Mucosa of stomach (tissue), 1 donor: Measurements from ENCODE around the gene DCST2.
"Not testable (repeated sequence)": the region's sequence is repeated elsewhere in the genome, so short reads cannot be mapped to it uniquely, and the experiment has no call there.

ENCODE experiments used
- H3K27me3 ChIP-seq: one replicate; pipeline ENCODE4 v1.7.0; 2013; ENCODE audit warnings: mild to moderate bottlenecking, low read length; ENCODE audit not compliant: control insufficient read depth, insufficient read depth
- H3K36me3 ChIP-seq: one replicate; pipeline ENCODE4 v1.7.0; 2013; ENCODE audit warnings: low read length; ENCODE audit not compliant: control insufficient read depth, insufficient read depth
- H3K4me1 ChIP-seq: one replicate; pipeline ENCODE4 v1.7.0; 2013; ENCODE audit warnings: mild to moderate bottlenecking, low read length; ENCODE audit not compliant: control insufficient read depth, insufficient read depth
- H3K4me3 ChIP-seq: one replicate; pipeline ENCODE4 v1.7.0; 2013; ENCODE audit warnings: low read length
- H3K9ac ChIP-seq: one replicate; pipeline ENCODE4 v1.7.0; 2013; ENCODE audit warnings: mild to moderate bottlenecking, low read length, moderate library complexity
- H3K9me3 ChIP-seq: one replicate; pipeline ENCODE4 v1.7.0; 2013; ENCODE audit warnings: mild to moderate bottlenecking, low read length, moderate library complexity; ENCODE audit not compliant: control insufficient read depth
- donor health status: Pancreatic carcinoma.

The DCST2 gene

DNA sequence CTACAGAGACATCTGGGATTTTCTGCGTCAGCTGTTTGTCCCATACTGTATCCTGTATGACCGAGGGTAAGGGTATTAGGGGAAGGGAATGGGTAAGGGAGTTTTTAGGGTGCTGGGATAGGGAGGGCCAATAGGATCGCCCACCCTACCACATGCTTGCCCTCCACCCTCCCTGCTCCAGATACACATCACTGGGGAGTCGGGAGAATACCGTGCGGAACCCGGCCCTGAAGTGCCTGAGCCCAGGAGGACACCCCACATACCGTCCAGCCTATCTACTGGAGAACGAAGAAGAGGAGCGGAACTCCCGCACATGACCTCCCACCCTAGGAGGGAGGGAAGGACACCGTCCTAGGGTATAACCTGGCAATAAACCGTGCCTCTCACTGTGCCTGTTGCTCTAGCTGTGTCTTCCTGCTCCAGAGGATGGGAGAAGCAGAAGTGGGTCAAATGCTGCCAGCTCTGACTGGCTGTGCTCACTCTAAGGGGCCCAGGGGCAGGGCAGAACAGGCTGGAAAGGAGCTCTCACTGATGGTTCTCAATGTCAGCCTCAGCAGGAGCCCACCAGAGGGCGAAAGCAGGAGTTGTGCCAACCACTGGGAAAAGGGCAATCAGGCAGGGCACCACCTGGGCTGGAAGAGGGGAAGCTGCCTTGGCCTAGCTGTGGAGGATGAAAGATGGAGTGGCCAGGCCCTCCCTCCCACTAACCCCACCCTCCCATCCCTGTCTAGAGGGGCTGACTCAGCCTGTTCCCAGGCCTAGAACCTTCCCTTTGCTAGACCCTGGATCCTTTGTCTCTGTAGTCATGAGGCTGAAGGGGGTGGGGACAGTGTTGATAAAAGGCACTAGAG, 40.6 kb downstream of the DCST2 start:
- Histone ChIP-seq H3K9ac (peak overlapping the region; percentile 22), H3K4me1 (peaks cover 17% of the 10 kb centered on the region), H3K36me3 (no peaks in the 10 kb centered on the region), H3K9me3 (no peaks in the 10 kb centered on the region), H3K4me3 (no peak overlapping the region), H3K27me3 (no peaks in the 10 kb centered on the region)

DNA sequence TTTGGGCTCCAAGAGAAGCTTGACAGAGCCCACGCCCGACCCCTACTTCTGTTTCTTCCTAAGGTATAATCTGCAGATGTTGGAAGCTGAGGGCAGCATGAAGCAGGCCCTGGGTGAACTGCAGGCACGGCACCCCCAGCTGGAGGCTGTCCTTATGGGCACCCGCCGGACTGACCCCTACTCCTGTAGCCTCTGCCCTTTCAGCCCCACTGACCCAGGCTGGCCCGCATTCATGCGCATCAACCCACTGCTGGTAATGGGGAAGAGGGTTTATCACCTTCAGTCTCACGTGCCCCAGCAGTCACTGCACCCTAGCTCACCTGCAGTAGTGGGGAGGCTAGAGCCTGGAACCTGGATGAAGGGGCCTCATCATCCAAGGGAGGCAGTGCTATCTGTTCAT, 43.3 kb downstream of the DCST2 start:
- H3K36me3 ChIP-seq, result no peaks in the 10 kb centered on the region
- H3K9ac ChIP-seq, result no peak overlapping the region

DNA sequence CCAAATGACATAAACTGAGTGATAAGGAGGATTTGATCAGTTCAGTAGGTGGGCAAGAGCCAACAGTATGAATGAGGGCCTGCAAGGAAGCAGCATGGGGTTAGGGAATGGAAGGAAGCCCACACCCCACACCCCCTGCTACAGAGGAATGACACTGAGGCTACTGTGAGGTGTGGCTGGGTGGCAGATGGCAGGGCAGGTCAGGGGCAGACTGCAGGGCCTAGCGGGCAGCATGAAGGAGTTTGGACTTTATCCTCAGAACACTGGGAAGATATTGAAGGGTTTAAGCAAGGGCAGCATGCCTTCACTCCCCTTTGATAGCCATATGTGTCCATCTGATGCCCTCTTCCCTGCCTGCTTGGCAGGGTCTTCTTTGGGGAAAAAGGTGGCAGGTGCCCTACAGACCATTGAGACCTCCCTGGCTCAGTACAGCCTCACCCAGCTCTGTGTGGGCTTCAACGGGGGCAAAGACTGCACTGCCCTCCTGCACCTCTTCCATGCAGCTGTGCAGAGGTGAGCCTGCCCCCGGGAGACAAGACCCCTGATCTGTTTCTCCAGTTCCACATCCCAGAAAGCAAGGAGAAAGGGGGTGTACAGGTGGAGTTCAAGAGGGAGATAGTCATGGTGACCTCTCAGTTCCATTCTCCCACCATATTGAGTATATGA, 44.3 kb downstream of the DCST2 start:
- H3K27me3 ChIP-seq, result no peaks in the 10 kb centered on the region
- H3K4me3 ChIP-seq, result no peak overlapping the region
- H3K9me3 ChIP-seq, result no peaks in the 10 kb centered on the region
- no peaks in the 10 kb centered on the region for H3K36me3 ChIP-seq
- no peak overlapping the region for H3K9ac ChIP-seq
- H3K4me1 ChIP-seq, result peaks cover 10% of the 10 kb centered on the region

More for the DNA sequence above, 43.3 kb downstream of the DCST2 start:
- Histone ChIP-seq H3K9me3 (no peaks in the 10 kb centered on the region), H3K4me1 (peaks cover 17% of the 10 kb centered on the region), H3K27me3 (no peaks in the 10 kb centered on the region), H3K4me3 (no peak overlapping the region)

DNA sequence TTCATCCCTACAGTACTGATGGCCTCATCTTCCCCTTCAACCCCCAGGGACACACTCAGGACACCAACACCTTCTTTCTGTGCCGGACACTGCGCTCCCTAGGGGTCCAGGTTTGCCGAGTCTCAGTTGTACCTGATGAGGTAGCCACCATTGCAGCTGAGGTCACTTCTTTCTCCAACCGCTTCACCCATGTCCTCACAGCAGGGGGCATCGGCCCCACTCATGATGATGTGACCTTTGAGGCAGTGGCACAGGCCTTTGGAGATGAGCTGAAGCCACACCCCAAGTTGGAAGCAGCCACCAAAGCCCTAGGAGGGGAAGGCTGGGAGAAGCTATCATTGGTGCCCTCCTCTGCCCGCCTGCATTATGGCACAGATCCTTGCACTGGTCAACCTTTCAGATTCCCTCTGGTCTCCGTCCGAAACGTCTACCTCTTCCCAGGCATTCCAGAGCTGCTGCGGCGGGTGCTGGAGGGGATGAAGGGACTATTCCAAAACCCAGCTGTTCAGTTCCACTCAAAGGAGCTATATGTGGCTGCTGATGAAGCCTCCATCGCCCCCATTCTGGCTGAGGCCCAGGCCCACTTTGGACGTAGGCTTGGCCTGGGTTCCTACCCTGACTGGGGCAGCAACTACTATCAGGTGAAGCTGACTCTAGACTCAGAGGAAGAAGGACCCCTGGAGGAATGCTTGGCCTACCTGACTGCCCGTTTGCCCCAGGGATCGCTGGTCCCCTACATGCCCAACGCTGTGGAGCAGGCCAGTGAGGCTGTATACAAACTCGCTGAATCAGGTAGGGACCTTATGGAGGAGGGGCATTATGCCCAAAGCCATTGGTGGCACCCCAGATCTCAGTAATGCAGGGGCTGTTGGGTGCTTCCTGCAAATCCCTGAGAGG, 45.3 kb downstream of the DCST2 start:
- Histone ChIP-seq H3K9me3 (no peaks in the 10 kb centered on the region), H3K9ac (no peak overlapping the region), H3K27me3 (no peaks in the 10 kb centered on the region), H3K4me3 (no peak overlapping the region), H3K4me1 (peaks cover 8% of the 10 kb centered on the region), H3K36me3 (no peaks in the 10 kb centered on the region)

DNA sequence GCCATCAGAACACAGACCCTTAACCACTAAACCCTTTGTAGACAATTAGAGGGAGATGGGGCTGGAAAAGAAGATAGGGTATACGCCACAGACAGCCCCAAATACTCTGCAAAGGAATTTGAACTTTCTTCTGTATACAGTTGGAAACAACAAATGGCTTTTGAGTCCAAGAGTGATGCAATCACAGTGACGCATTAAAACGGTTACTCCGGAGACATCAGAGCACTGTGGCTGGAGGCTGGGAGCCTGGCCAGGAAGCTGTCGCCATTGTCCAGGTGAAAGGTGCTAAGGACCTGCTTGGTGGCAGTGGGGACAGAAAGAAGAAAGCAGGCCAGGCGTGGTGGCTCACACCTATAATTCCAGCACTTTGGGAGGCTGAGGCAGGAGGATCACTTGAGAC, 46.3 kb downstream of the DCST2 start:
- peaks cover 12% of the 10 kb centered on the region for H3K4me1 ChIP-seq
- no peaks in the 10 kb centered on the region for H3K9me3 ChIP-seq
- H3K36me3 ChIP-seq, result no peaks in the 10 kb centered on the region
- no peaks in the 10 kb centered on the region for H3K27me3 ChIP-seq
- no peak overlapping the region for H3K9ac ChIP-seq
- H3K4me3 ChIP-seq, result no peak overlapping the region

DNA sequence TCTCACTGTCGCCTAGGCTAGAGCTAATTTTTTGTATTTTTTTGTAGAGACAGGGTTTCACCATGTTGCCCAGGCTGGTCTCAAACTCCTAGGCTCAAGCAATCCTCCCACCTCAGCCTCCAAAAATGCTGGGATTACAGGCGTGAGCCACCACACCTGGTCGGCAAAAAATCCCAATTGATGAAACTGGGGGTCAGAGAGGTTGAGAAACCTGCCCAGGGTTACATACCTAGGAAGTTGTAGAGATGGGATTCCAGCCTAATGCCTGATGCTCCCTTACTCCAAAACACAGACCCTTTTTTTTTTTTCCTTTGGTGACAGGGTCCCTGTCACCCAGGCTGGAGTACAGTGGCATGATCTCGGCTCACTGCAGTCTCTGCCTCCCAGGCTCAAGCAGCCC, 46.8 kb downstream of the DCST2 start:
- H3K27me3 ChIP-seq, H3K9me3 ChIP-seq, H3K9ac ChIP-seq, H3K4me3 ChIP-seq, H3K36me3 ChIP-seq: not testable (repeated sequence)
- peaks cover 13% of the 10 kb centered on the region for H3K4me1 ChIP-seq

DNA sequence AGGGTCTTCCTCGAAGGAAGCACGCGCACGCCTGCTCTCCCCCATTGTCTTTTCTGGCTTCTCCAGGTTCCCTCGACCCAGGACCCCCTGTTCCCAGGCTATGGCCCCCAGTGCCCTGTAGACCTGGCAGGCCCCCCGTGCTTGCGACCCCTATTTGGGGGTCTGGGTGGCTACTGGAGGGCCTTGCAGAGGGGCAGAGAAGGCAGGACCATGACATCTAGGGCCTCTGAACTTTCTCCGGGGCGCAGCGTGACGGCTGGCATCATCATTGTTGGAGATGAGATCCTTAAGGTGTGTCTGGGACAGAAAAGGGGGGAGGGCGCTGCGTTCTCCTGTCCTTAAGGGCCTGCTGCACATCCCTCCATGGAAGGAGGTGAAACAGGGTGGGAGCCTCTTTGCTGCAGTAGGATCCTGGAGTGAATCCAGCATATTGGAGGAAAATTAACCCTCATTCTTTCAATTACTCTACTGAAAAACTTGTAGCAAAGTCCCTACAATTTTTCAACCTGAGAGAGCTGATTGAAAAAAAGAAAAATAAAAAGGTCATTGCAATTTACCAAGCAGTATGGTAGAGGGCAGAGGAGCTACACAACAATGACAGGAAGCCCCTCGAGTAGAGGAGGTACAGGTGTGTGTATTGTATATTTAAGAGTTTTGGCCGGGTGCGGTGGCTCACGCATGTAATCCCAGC, 49.7 kb downstream of the DCST2 start:
- no peaks in the 10 kb centered on the region for H3K36me3 ChIP-seq
- peak overlapping the region; percentile 82 for H3K9ac ChIP-seq
- H3K9me3 ChIP-seq, result no peaks in the 10 kb centered on the region
- H3K27me3 ChIP-seq, result no peaks in the 10 kb centered on the region
- H3K4me3 ChIP-seq, result peak overlapping the region; percentile 95
- peaks cover 13% of the 10 kb centered on the region for H3K4me1 ChIP-seq

DNA sequence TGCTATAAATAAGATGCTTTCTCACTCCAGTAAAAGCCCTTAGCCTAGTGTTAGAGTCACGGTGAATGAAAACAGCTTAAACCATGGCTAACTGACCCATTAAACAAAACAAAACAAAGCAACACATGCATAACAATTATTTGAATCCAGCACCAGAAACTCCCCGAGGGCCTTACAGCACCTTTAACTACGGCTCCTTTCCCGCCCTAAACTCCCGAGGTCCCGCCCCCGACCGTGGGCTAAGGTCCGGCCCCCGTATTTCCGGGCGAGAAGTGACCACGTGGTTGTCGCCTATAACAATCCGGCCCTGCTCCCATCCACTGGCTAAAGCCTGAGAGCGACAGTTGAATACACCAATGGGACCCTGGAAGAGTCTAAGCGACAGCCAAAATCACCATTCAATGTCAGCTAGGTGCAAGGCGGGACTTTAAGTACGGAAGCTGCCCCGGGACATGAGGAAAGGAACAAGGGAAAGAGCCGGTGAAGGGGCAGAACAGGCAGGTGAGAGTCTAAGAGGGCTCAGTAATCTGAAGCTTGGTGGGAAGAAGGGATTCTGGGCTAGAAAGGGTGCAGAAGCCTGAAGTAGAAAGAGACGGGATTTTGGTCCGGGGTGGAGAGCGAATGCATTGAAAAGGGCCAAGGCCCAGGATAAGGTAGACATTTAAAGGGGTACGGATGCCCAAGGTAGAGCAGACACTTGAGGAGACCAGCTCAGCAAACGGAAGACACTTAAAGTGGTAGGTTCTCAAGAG, 50.5 kb downstream of the DCST2 start, which contains the start of gene FLAD1:
FLAD1 (plus strand) TSS at position 448 of the 752 bp plus-strand sequence. CDS start 351 bp downstream, outside the sequence.
- Histone ChIP-seq H3K9ac (peak within 1 kb of the TSS; percentile 82), H3K4me3 (peak within 1 kb of the TSS; percentile 95)

DNA sequence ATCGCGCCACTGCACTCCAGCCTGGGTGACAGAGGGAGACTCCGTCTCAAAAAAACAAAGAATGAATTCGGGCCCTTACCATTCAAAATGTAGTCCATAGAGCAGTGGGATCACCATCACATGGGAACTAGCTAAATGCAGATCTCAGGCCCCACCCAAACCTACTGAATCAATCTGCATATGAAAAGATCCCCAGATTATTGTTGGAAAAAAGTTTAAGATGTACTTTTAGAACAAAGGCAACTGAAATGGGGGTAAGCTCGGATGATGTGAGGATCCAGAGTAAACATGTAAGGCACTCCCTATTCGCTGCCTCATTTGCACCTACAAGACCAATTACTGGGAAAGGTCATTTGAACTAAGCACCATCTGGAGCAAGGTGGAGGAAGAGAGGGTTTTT, 51.2 kb downstream of the DCST2 start:
- Histone ChIP-seq H3K9me3 (no peaks in the 10 kb centered on the region), H3K4me1 (peaks cover 13% of the 10 kb centered on the region), H3K4me3 (no peak overlapping the region), H3K36me3 (no peaks in the 10 kb centered on the region), H3K27me3 (no peaks in the 10 kb centered on the region), H3K9ac (peak overlapping the region; percentile 82)

More for the DNA sequence above, 50.5 kb downstream of the DCST2 start, which contains the start of gene FLAD1:
- H3K27me3 ChIP-seq, result no peaks in the 10 kb centered on the region
- H3K9me3 ChIP-seq, result no peaks in the 10 kb centered on the region
- H3K36me3 ChIP-seq, result no peaks in the 10 kb centered on the region
- H3K4me1 ChIP-seq, result peaks cover 13% of the 10 kb centered on the region

DNA sequence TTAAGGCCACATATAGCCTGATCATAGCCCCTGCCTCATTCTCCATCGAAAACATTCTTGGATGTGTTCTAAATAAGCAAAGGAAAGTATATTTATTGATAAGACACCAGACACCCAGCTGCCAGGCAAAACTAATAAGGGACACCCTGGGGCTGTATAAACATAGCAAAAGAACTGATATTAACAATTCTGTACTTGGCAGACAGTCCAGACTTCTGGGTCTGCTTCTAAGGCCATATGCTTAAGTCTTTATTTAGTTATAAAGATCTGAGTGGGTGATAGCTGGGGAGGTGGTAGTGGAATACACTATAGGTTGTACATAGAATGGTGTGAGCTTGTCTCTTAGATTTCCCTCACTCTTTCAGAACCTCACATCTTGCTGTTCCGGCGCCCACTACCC, 55.2 kb downstream of the DCST2 start:
- H3K9me3 ChIP-seq, result no peaks in the 10 kb centered on the region
- H3K27me3 ChIP-seq, result no peaks in the 10 kb centered on the region
- H3K4me1 ChIP-seq, result peaks cover 12% of the 10 kb centered on the region
- no peak overlapping the region for H3K4me3 ChIP-seq
- no peak overlapping the region for H3K9ac ChIP-seq
- no peaks in the 10 kb centered on the region for H3K36me3 ChIP-seq

DNA sequence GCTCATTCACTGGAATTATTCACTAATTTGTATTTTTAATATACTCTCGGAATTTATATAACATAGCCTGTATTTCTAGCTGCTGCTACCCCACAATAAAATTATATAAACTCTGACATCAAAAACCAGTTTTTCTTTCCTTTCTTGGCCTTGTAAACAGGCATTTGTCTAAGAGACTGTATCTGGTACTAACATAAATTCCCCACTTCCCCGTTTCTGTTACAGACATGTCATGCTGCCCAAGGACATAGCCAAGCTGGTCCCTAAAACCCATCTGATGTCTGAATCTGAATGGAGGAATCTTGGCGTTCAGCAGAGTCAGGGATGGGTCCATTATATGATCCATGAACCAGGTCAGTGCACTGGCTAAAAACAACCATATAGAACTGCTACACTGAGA, 55.8 kb downstream of the DCST2 start:
- peaks cover 17% of the 10 kb centered on the region for H3K4me1 ChIP-seq
- not testable (repeated sequence) for H3K9me3 ChIP-seq, H3K27me3 ChIP-seq, H3K36me3 ChIP-seq, H3K4me3 ChIP-seq, H3K9ac ChIP-seq
